Measurements from ENCODE around the gene GPR78.

DNA sequence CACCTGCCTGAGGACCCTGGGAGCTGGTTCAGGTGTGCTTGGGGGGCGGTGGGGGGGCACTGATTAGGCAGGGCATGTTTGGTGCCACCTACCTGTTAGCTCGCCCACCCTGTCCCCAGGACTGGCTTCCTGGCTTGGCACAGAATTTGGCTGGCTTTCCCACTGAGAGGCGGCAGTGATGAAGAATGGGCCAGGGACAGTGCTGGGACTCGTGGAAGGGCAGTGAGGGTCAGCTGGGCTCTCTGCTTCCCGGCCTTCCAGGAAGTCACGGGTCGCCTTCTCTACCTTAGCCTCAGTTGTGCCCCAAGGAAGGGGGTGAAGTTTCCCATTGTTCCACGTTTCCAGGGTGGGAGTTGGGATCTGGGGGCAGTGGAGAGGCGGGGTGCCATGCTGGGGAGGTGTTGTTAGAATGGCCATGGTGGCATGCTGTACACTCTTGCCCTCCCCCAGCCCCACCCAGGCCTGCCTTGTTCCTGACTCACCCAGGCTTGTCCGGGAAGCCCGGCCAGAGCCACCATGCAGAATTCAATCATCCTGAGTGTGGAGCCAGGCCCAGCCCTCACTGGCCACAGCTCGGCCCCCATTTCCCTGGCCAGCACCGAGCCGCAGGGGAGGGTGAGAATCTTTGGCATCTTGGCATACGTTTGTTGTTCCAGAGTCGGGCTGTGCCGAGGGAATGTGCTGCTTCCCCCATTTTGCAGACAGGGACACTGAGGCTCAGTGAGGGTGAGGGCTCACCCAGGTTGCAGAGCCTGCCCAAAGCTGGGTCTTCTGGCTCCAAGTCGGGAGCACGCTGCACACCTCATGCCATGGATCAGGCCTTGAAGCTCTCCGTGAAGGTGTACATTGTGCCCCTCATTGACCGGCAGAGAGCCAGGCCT is 21.9 kb upstream of the GPR78 start:
- TF ChIP-seq CREB1 (CRISPR knock-in tag; IDR thresholded peaks at IDR 0.05) (no peak), TEAD4 (CRISPR knock-in tag; IDR thresholded peaks at IDR 0.05) (no peak), JUN (CRISPR knock-in tag; IDR thresholded peaks at IDR 0.05) (no peak), NR3C1 (CRISPR knock-in tag; conservative IDR thresholded peaks at IDR 0.05; ENCODE audit: low read depth) (no peak), ZNF121 (CRISPR knock-in tag; IDR thresholded peaks at IDR 0.05) (no peak), MYBL2 (CRISPR knock-in tag; IDR thresholded peaks at IDR 0.05) (no peak)
- TF ChIP-seq, protein P1, sequence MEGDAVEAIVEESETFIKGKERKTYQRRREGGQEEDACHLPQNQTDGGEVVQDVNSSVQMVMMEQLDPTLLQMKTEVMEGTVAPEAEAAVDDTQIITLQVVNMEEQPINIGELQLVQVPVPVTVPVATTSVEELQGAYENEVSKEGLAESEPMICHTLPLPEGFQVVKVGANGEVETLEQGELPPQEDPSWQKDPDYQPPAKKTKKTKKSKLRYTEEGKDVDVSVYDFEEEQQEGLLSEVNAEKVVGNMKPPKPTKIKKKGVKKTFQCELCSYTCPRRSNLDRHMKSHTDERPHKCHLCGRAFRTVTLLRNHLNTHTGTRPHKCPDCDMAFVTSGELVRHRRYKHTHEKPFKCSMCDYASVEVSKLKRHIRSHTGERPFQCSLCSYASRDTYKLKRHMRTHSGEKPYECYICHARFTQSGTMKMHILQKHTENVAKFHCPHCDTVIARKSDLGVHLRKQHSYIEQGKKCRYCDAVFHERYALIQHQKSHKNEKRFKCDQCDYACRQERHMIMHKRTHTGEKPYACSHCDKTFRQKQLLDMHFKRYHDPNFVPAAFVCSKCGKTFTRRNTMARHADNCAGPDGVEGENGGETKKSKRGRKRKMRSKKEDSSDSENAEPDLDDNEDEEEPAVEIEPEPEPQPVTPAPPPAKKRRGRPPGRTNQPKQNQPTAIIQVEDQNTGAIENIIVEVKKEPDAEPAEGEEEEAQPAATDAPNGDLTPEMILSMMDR (IDR thresholded peaks at IDR 0.05): no peak
- TF ChIP-seq, protein P2, sequence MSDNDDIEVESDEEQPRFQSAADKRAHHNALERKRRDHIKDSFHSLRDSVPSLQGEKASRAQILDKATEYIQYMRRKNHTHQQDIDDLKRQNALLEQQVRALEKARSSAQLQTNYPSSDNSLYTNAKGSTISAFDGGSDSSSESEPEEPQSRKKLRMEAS (CRISPR knock-in tag; IDR thresholded peaks at IDR 0.05): no peak
- TF ChIP-seq, protein P3, sequence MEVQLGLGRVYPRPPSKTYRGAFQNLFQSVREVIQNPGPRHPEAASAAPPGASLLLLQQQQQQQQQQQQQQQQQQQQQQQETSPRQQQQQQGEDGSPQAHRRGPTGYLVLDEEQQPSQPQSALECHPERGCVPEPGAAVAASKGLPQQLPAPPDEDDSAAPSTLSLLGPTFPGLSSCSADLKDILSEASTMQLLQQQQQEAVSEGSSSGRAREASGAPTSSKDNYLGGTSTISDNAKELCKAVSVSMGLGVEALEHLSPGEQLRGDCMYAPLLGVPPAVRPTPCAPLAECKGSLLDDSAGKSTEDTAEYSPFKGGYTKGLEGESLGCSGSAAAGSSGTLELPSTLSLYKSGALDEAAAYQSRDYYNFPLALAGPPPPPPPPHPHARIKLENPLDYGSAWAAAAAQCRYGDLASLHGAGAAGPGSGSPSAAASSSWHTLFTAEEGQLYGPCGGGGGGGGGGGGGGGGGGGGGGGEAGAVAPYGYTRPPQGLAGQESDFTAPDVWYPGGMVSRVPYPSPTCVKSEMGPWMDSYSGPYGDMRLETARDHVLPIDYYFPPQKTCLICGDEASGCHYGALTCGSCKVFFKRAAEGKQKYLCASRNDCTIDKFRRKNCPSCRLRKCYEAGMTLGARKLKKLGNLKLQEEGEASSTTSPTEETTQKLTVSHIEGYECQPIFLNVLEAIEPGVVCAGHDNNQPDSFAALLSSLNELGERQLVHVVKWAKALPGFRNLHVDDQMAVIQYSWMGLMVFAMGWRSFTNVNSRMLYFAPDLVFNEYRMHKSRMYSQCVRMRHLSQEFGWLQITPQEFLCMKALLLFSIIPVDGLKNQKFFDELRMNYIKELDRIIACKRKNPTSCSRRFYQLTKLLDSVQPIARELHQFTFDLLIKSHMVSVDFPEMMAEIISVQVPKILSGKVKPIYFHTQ (CRISPR knock-in tag; IDR thresholded peaks at IDR 0.05): no peak
- TF ChIP-seq, protein P4, sequence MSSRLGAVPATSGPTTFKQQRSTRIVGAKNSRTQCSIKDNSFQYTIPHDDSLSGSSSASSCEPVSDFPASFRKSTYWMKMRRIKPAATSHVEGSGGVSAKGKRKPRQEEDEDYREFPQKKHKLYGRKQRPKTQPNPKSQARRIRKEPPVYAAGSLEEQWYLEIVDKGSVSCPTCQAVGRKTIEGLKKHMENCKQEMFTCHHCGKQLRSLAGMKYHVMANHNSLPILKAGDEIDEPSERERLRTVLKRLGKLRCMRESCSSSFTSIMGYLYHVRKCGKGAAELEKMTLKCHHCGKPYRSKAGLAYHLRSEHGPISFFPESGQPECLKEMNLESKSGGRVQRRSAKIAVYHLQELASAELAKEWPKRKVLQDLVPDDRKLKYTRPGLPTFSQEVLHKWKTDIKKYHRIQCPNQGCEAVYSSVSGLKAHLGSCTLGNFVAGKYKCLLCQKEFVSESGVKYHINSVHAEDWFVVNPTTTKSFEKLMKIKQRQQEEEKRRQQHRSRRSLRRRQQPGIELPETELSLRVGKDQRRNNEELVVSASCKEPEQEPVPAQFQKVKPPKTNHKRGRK (CRISPR knock-in tag; IDR thresholded peaks at IDR 0.05; ENCODE audit: borderline replicate concordance): no peak
